ENCODE data around the gene PDGFRA.
A peak's percentile ranks its signal among the peaks of the same experiment; 100 is the strongest.

The PDGFRA gene

GRCh38 chr4:54254116-54254914, 25.2 kb downstream of the PDGFRA start:
- no peak overlapping the region for H3K4me3 ChIP-seq (ENCODE audit: low read length)
- no peak for TF ChIP-seq CTCF (IDR thresholded peaks at IDR 0.05; ENCODE audit: insufficient read depth, low read depth, low read length, missing control alignments)
- no peak for DNase-seq (ENCODE audit: low read depth)

- TF ChIP-seq CTCF (IDR thresholded peaks at IDR 0.05; ENCODE audit: insufficient read depth, low read depth, low read length, missing control alignments): no peak
- no peak overlapping the region for H3K4me3 ChIP-seq (ENCODE audit: low read length)
- no peak for DNase-seq (ENCODE audit: low read depth)
Measured at GRCh38 chr4:54254915-54255246, 25.8 kb downstream of the PDGFRA start.

GRCh38 chr4:54255881-54256280, 26.8 kb downstream of the PDGFRA start:
- TF ChIP-seq CTCF (IDR thresholded peaks at IDR 0.05; ENCODE audit: insufficient read depth, low read depth, low read length, missing control alignments): no peak

GRCh38 chr4:54256491-54257486, 27.7 kb downstream of the PDGFRA start:
- H3K4me3 ChIP-seq (ENCODE audit: low read length): no peak overlapping the region
- TF ChIP-seq CTCF (IDR thresholded peaks at IDR 0.05; ENCODE audit: insufficient read depth, low read depth, low read length, missing control alignments): no peak
- DNase-seq (ENCODE audit: low read depth): no peak

More at GRCh38 chr4:54255881-54256280, 26.8 kb downstream of the PDGFRA start:
- no peak overlapping the region for H3K4me3 ChIP-seq (ENCODE audit: low read length)
- peak; percentile 85 for DNase-seq (ENCODE audit: low read depth)

GRCh38 chr4:54265366-54265765, 36.3 kb downstream of the PDGFRA start:
- no peak for DNase-seq (ENCODE audit: low read depth)
- no peak overlapping the region for H3K4me3 ChIP-seq (ENCODE audit: low read length)
- TF ChIP-seq CTCF (IDR thresholded peaks at IDR 0.05; ENCODE audit: insufficient read depth, low read depth, low read length, missing control alignments): no peak

GRCh38 chr4:54268151-54268550, 39.1 kb downstream of the PDGFRA start:
- no peak overlapping the region for H3K4me3 ChIP-seq (ENCODE audit: low read length)
- TF ChIP-seq CTCF (IDR thresholded peaks at IDR 0.05; ENCODE audit: insufficient read depth, low read depth, low read length, missing control alignments): no peak
- DNase-seq (ENCODE audit: low read depth): peak; percentile 35
